ENCODE data around the gene LHX2. TPM values are rescaled to one million over a fixed set of nuclear protein-coding genes. Genes with fewer than 3 reads are reported as not detected.

LHX2 gene
- total RNA-seq, 1 experiment from 2014 or later: not detected

- Histone ChIP-seq H2BK12ac (ENCODE audit: insufficient read length, low read depth, low read length) (no peak overlapping the region), H3K14ac (ENCODE audit: insufficient read depth, low read length) (no peak overlapping the region), H4K5ac (ENCODE audit: insufficient read length, low read depth, low read length) (no peak overlapping the region), H3T11ph (ENCODE audit: low read length) (no peak overlapping the region), H4K8ac (replicated peaks; ENCODE audit: insufficient read length, low read depth, low read length) (no peak overlapping the region), H3K79me2 (ENCODE audit: insufficient read depth, low read length) (no peaks in the 10 kb centered on the region), H3K9ac (ENCODE audit: extremely low read depth, insufficient read length, low read length) (no peak overlapping the region), H4K91ac (ENCODE audit: insufficient read length, low read depth, low read length) (no peak overlapping the region), H3K4ac (ENCODE audit: low read depth, low read length) (no peak overlapping the region), H3K23ac (ENCODE audit: insufficient read length, low read depth, low read length) (no peak overlapping the region), H3K18ac (ENCODE audit: insufficient read length, low read depth, low read length) (no peak overlapping the region), H2BK120ac (ENCODE audit: low read depth, low read length, poor library complexity, severe bottlenecking) (no peak overlapping the region), H2BK5ac (ENCODE audit: insufficient read length, low read length) (no peak overlapping the region), H2BK15ac (ENCODE audit: low read depth, low read length) (no peak overlapping the region), H3K27ac (ENCODE audit: insufficient read length, low read depth, low read length) (no peak overlapping the region), H2BK20ac (ENCODE audit: low read depth, low read length, poor library complexity, severe bottlenecking) (no peak overlapping the region), H3K79me1 (ENCODE audit: insufficient read depth, low read depth, low read length, poor library complexity, severe bottlenecking) (no peaks in the 10 kb centered on the region), H3K4me2 (ENCODE audit: insufficient read depth, insufficient read length, low read length) (no peak overlapping the region), H2AK5ac (ENCODE audit: insufficient read length, low read length) (no peak overlapping the region), H2AFZ (ENCODE audit: low read length) (no peak overlapping the region), H3K4me1 (ENCODE audit: insufficient read depth, low read length) (no peaks in the 10 kb centered on the region), H4K20me1 (ENCODE audit: control insufficient read depth, insufficient read depth, insufficient read length) (no peaks in the 10 kb centered on the region), H3K23me2 (ENCODE audit: insufficient read length, low read depth, low read length, poor library complexity, severe bottlenecking) (peaks cover 7% of the 10 kb centered on the region), H3K9me3 (ENCODE audit: control insufficient read depth, low read depth, low read length) (no peaks in the 10 kb centered on the region), H3K56ac (ENCODE audit: insufficient read length, low read depth, low read length) (no peak overlapping the region), H3K27me3 (ENCODE audit: insufficient read depth, low read length) (peaks cover 14% of the 10 kb centered on the region; the same call in 1 of the 2 replicates)
- Mint-ChIP-seq H3K36me3 (ENCODE audit: insufficient read depth in 1 of 3, low read depth in 3 of 3) (no peaks in the 10 kb centered on the region), H3K27me3 (ENCODE audit: low read depth) (peaks cover 98% of the 10 kb centered on the region), H3K4me1 (peaks cover 7 to 8% of the 10 kb centered on the region in 2 experiments; a peak in 3 of 4 replicates), H3K9me3 (no peaks in the 10 kb centered on the region), H3K27ac (no peak overlapping the region), H3K4me3 (no peak overlapping the region)
- DNase-seq: no peak
- WGBS (ENCODE audit: extremely low coverage, insufficient read length, low lambda C conversion rate): no CpG with 5 or more reads among the region's 6 CpGs
- no peak for TF ChIP-seq CTCF (conservative IDR thresholded peaks at IDR 0.05)
Observed at GRCh38 chr9:124038239-124038638, 26.7 kb downstream of the LHX2 start.

All from H9 (cell line).